ENCODE results near the gene NARF.

Gene NARF

GRCh38 chr17:82470065-82470464 lies 11.5 kb downstream of the NARF start:
- no peak overlapping the region for H3K4me3 ChIP-seq (ENCODE audit: low read depth, low read length)
- no peaks in the 10 kb centered on the region for H3K27me3 ChIP-seq (ENCODE audit: control insufficient read depth, insufficient read depth, low read length)
- no peak overlapping the region for H2AFZ ChIP-seq

GRCh38 chr17:82474223-82475010 lies 15.9 kb downstream of the NARF start:
- no peak overlapping the region for H3K9ac ChIP-seq
- H3K4me1 ChIP-seq = no peaks in the 10 kb centered on the region
- no peak overlapping the region for H3K4me3 ChIP-seq (ENCODE audit: low read depth, low read length)
- H2AFZ ChIP-seq = no peak overlapping the region
- H3K79me2 ChIP-seq = no peaks in the 10 kb centered on the region
- no peak for TF ChIP-seq CTCF (IDR thresholded peaks at IDR 0.05)
- H3K9me3 ChIP-seq (ENCODE audit: control insufficient read depth, low read length) = no peaks in the 10 kb centered on the region
- no peak overlapping the region for H3K4me2 ChIP-seq (ENCODE audit: low read length)
- no peak overlapping the region for H3K27ac ChIP-seq
- H3K36me3 ChIP-seq (ENCODE audit: control insufficient read depth, insufficient read depth, low read length) = no peaks in the 10 kb centered on the region
- H3K27me3 ChIP-seq (ENCODE audit: control insufficient read depth, insufficient read depth, low read length) = no peaks in the 10 kb centered on the region

More at GRCh38 chr17:82470065-82470464, 11.5 kb downstream of the NARF start:
- no peak for TF ChIP-seq CTCF (IDR thresholded peaks at IDR 0.05)
- no peak overlapping the region for H3K9ac ChIP-seq
- no peak overlapping the region for H3K27ac ChIP-seq
- no peaks in the 10 kb centered on the region for H3K36me3 ChIP-seq (ENCODE audit: control insufficient read depth, insufficient read depth, low read length)
- no peaks in the 10 kb centered on the region for H3K4me1 ChIP-seq
- H3K79me2 ChIP-seq = peaks cover 2% of the 10 kb centered on the region
- H3K4me2 ChIP-seq (ENCODE audit: low read length) = no peak overlapping the region
- no peaks in the 10 kb centered on the region for H3K9me3 ChIP-seq (ENCODE audit: control insufficient read depth, low read length)

GRCh38 chr17:82475458-82475857 lies 16.9 kb downstream of the NARF start:
- no peak overlapping the region for H3K4me3 ChIP-seq (ENCODE audit: low read depth, low read length)
- no peaks in the 10 kb centered on the region for H3K9me3 ChIP-seq (ENCODE audit: control insufficient read depth, low read length)
- no peak for TF ChIP-seq CTCF (IDR thresholded peaks at IDR 0.05)
- no peaks in the 10 kb centered on the region for H3K36me3 ChIP-seq (ENCODE audit: control insufficient read depth, insufficient read depth, low read length)
- no peak overlapping the region for H2AFZ ChIP-seq
- no peaks in the 10 kb centered on the region for H3K79me2 ChIP-seq
- H3K4me1 ChIP-seq = no peaks in the 10 kb centered on the region
- no peak overlapping the region for H3K9ac ChIP-seq
- no peak overlapping the region for H3K27ac ChIP-seq
- no peak overlapping the region for H3K4me2 ChIP-seq (ENCODE audit: low read length)
- H3K27me3 ChIP-seq (ENCODE audit: control insufficient read depth, insufficient read depth, low read length) = no peaks in the 10 kb centered on the region

- Histone ChIP-seq H3K27me3 (ENCODE audit: control insufficient read depth, insufficient read depth, low read length) (no peaks in the 10 kb centered on the region), H3K4me2 (ENCODE audit: low read length) (no peak overlapping the region)
Measured at GRCh38 chr17:82477934-82478333, 19.4 kb downstream of the NARF start.

More at GRCh38 chr17:82477934-82478333, 19.4 kb downstream of the NARF start:
- Histone ChIP-seq H3K36me3 (ENCODE audit: control insufficient read depth, insufficient read depth, low read length) (no peaks in the 10 kb centered on the region), H3K27ac (no peak overlapping the region), H2AFZ (no peak overlapping the region), H3K9ac (no peak overlapping the region), H3K4me3 (ENCODE audit: low read depth, low read length) (no peak overlapping the region), H3K79me2 (no peaks in the 10 kb centered on the region), H3K9me3 (ENCODE audit: control insufficient read depth, low read length) (no peaks in the 10 kb centered on the region), H3K4me1 (no peaks in the 10 kb centered on the region)
- TF ChIP-seq CTCF (IDR thresholded peaks at IDR 0.05) = no peak
